Activated CD8-positive, alpha-beta memory T cell treated with anti-CD3 and anti-CD28 coated beads, Interleukin-2, amount 50 U/mL, for 48 hours (primary cell): ENCODE measurements around the gene GARIN3.
A peak's percentile ranks its signal among the peaks of the same experiment; 100 is the strongest.

Experiments used
- DNase-seq: peaks from one replicate; pipeline ENCODE4 v3.0.0-alpha.2; 2020

The GARIN3 gene

DNA sequence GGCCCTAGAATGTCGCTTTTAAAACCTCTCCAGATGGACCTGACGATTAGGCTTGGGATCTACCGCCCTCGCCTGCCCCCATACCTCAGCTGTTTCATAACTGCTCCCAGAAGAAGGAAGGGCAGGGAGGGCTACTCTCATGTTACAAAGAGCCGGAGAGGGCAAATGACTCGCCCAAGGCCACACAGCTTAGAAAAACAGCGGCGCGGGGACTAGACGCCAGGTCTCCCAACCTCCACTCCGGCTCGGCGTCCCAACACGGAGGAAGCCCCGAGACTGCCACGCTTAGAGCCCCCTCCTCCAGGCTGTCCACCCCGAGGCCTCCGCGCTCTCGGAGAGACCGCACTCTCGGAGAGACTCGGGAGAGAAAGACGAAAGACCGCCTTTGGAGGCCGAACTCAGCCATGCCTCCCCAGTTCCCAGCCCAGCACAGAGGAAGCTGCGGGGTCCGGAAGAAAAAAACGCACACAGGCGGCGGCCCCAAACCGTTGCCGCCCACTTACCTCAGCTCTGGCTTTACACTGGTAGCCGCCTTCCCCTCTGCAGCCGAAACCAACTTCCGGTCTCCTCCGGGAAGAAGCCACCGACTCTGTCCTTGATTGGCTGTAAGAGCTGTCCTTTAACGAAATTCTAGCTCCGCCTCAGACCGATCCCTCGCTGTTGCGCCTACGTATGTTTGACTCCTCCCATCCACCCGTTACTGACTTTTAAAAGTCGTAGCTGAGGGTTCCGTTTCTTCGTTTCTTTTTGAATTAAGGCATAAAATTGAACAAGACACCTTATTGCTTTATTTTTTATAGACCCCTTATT lies 23.5 kb downstream of the GARIN3 start, which contains the start of gene MED7:
Gene MED7, minus strand, starts transcription at position 549 of the 810 bp plus-strand sequence. CDS start 3,434 bp downstream, outside the sequence.
- DNase-seq: peak; percentile 88

DNA sequence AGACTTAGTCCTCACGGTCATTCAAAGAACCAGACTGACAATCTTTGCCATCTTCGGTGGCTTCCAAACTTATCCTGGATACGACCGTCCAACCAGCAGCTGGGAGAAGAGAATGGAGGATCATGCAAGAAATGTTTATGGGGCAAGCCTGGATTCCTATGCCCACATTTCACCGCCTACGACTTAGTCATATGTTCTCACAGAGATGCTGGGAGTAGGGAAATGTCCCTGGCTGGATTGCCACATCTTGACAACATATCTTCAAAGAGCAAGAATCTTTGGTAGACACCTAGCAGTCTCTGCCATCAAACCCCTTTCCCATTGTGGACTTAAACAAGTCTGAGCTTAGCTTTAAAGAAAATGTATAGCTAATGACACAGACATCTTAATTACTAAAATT lies 28.4 kb downstream of the GARIN3 start:
- DNase-seq: no peak

DNA sequence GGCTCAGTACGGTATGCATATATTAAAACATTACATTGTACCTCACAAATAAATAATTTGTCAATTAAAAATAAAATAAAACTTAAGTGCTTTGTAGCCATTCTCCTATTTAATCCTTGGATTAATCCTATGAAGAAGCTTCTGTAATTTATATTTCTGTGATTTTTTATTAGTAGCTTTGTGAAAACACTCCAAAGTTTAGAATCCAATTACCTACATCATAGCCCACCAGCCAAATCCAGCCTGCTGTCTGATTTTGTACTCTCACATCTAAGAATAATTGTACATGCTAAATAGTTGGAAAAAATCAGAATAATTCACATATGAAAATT lies 33.8 kb downstream of the GARIN3 start:
- DNase-seq: no peak

DNA sequence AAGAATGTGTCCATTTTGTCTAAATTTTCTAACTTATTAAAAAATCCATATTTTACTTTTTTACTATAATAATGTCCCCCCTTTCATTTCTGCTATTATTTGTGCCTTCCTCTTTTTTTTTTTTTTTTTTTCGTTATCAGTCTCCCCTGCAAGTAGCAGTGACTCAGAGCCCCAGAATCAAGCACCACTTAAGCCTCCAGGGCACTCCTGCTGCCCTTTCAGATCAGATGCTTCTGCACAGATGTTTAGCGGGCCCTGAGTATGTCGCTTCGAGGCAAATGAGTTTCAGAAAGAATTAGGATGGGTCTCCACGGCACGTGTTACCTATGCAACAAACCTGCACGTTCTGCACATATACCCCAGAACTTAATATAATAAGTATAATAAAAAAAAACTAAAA lies 35.1 kb downstream of the GARIN3 start:
- DNase-seq: no peak

DNA sequence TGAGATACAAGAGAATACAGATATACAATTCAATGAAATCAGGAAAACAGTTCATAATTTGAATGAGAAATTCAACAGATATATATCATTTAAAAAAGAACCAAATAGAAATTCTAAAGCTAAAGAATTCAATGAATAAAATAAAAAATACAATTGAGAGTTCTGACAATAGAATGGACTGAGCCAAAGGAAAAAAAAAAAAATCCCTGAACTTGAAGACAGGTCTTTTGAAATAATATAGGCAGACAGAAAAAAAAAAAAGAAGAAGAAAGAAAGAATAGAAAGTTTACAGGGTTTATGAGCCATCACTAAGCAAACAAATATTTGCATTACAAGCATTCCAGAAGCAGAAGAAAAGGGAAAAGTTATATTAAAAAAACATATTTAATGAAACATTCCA lies 44.4 kb downstream of the GARIN3 start:
- DNase-seq: no peak

DNA sequence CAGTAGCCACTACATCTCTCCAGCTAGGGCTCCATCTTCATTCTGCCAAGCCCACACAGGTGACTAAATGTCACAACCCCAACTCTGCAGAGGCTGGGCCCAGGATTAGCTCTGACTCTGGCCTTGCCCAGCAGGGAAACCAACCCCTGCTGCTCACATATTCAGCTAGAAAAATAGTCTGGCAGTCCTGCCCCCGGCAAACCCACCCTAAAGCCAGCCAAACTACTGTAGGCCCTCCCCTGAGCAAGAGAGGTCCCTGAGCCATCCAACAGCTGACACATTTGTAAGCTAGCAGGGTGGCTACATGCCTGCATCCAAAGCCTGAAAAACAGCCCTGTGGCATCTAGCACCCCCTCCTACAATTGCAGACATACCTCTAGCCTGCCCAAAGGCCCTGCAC lies 46.0 kb downstream of the GARIN3 start:
- no peak for DNase-seq

DNA sequence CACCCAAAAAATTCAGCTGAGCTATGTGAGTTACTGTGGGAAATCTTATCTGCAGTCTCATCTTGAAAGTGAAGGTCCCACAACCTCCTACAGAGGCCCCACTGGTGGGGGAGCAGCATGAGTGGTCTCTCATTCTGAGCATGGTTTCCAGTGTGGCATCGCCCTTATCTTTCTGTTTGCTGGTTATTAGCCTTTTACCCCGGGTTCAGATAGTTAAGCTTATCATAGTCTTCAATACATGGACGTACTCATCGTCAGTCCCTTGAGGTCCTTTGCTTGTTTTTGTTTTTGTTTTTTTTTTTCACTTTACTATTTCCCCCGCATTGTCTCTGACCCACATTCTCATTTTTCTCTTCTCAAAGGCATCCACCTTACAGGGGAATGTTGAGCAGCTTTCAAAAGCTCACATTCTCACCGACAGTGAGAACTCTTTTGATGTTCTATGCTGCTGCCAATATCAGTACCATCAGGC lies 49.5 kb downstream of the GARIN3 start:
- no peak for DNase-seq

DNA sequence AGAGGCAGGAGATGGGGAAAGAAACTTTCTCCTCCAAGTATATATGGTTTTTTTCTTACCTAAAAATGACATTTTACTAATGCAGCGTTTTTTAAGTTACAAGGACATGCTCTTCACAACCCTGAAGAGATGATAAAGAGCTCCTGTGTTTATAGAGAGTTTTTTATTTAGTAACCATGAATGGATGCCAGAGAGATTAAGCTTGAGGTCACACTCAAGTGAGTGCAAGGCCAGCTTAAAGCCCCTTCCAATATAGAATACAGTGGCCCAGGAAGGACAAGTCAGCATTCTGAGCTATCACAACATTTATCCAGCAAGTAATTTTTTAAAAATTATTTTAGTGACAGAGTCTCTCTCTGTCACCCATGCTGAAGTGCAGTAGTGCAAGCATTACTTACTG lies 50.6 kb downstream of the GARIN3 start:
- DNase-seq: no peak

DNA sequence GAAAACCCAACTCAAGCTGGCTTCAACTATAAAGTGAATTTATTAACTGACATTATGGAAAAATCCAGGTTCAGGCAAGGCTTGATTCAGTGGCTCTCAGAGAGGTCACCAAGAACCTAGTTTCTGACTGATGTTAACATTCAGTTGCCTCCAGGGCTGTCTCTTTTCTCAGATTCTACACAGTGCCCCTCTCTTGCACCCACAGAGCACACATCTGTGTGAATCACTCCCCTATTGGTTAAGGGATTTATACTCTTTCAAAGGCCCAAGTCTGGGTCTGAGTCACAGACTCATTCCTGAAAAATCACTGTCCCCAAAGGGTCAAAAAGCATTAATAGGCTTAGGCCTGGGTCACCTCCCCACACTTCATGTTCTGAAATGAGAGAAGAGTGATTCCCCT lies 51.1 kb downstream of the GARIN3 start:
- no peak for DNase-seq

DNA sequence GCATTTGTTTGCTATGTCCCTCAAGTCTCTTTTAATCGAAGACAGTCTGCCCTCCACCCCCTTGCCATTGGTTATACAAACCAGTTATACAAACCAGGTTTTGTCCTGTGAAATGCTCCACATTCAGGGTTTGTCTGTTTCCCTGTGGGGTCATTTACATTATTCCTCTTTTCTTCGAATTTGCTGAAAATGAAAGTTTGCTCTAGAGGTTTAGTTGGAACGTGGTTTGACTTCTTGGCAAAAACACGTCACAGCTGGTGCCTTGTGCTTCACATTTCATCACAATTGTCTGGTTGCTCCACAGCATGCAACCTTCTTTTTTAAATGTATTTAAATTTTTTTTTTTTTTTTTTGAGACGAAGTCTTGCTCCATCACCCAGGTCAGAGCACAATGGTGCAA lies 53.1 kb downstream of the GARIN3 start:
- no peak for DNase-seq
